Keratinocyte (primary cell): ENCODE results near the gene HUS1B.

Experiments
- CTCF ChIP-seq, 3 experiments: IDR thresholded peaks in 1 of 3; conservative IDR thresholded peaks in 1 of 3; optimal IDR thresholded peaks in 1 of 3; 2 replicates in 2 of 3; 3 replicates in 1 of 3; pipeline versions ENCODE3 to v1.5.1; 2011; ENCODE audit warnings: low read length in 3 of 3, mild to moderate bottlenecking in 3 of 3, moderate library complexity in 2 of 3, control low read depth in 1 of 3, inconsistent platforms in 1 of 3; ENCODE audit not compliant: insufficient read depth in 2 of 3; ENCODE audit errors: extremely low read depth in 1 of 3
- EZH2 ChIP-seq: IDR thresholded peaks from one replicate; pipeline ENCODE4 v1.6.1; 2012; ENCODE audit warnings: inconsistent platforms, mild to moderate bottlenecking, low read length, moderate library complexity

DNA sequence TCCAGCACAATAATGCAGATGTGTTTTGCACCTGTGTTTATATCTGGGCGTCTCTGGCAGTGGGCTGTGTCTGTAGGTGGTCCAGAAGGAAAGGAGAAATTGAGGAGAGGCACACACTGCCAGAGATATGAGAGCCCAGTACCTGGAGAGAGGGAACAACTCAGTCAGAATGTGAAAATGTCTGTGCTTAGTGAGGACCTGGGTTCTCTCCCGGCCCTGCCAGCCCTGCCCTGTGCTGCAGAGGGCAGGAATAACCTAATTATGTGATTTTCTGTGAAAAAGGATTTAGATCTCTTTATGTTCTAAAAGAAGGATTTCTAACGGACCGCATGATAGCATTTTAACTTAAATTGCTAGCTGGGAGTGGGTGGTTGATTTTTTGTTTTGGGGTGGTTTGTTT lies 44.3 kb upstream of the HUS1B start:
- TF ChIP-seq CTCF (optimal IDR thresholded peaks at IDR 0.05 in 1 of 3, IDR thresholded peaks at IDR 0.05 in 1 of 3, conservative IDR thresholded peaks at IDR 0.05 in 1 of 3; ENCODE audit: extremely low read depth in 1 of 3, insufficient read depth in 2 of 3, low read length in 3 of 3) (no peak), EZH2 (no peak)
